ENCODE data around the gene FOXI1. TPM values are rescaled to one million over a fixed set of nuclear protein-coding genes. Genes with fewer than 3 reads are reported as not detected.

Gene FOXI1
- total RNA-seq, 1 experiment from 2014 or later: not detected

GRCh38 chr5:170150713-170151096 lies 45.0 kb downstream of the FOXI1 start:
- H3K79me2 ChIP-seq (ENCODE audit: low read depth): no peaks in the 10 kb centered on the region
- no peaks in the 10 kb centered on the region for H4K20me1 ChIP-seq (ENCODE audit: insufficient read depth)
- no peaks in the 10 kb centered on the region for H3K27me3 ChIP-seq (ENCODE audit: insufficient read depth, low read depth)
- H3K4me1 ChIP-seq (replicated peaks; ENCODE audit: insufficient read depth): peaks cover 49% of the 10 kb centered on the region
- POLR2A ChIA-PET (ENCODE audit: unreplicated experiment): interaction anchor here (0.8 kb wide), 1 partner anchor 22 kb away, joined by 5 read pairs; no protein-coding TSS in a partner anchor
- intact Hi-C loops (cut with micrococcal nuclease; ENCODE audit: unreplicated experiment): loop anchor here (1.0 to 10.0 kb wide), 10 partner anchors 18 to 1836 kb away; no protein-coding TSS in a partner anchor
- no peak for DNase-seq
- H3K9me2 ChIP-seq (ENCODE audit: insufficient read depth): no peaks in the 10 kb centered on the region
- H3K4me2 ChIP-seq: peak overlapping the region; percentile 52
- H3F3A ChIP-seq (ENCODE audit: insufficient read depth, low read depth): peaks cover 42% of the 10 kb centered on the region
- H3K36me3 ChIP-seq (ENCODE audit: low read depth): no peaks in the 10 kb centered on the region
- H2AFZ ChIP-seq: no peak overlapping the region
- H3K9me3 ChIP-seq (ENCODE audit: insufficient read depth, low read depth): no peaks in the 10 kb centered on the region
- TF ChIP-seq CTCF (conservative IDR thresholded peaks at IDR 0.05): no peak
- TF ChIP-seq EZH2 (IDR thresholded peaks at IDR 0.05; ENCODE audit: low read depth): no peak
- BruUV-seq (replicated peaks): no TSS peak
- H3K27ac ChIP-seq: peak overlapping the region; percentile 91
- CTCF ChIA-PET: interaction anchor here (1.0 kb wide), 1 partner anchor 61 kb away, joined by 3 read pairs; no protein-coding TSS in a partner anchor
- no peak overlapping the region for H3K4me3 ChIP-seq

GRCh38 chr5:170151097-170151831 lies 45.6 kb downstream of the FOXI1 start:
- POLR2A ChIA-PET (ENCODE audit: unreplicated experiment): interaction anchor here (0.6 to 0.8 kb wide), 3 partner anchors 22 to 455 kb away, joined by 4 to 11 read pairs (median 5); no protein-coding TSS in a partner anchor
- H2AFZ ChIP-seq: no peak overlapping the region
- intact Hi-C loops (cut with micrococcal nuclease; ENCODE audit: unreplicated experiment): loop anchor here (1.0 to 10.0 kb wide), 10 partner anchors 19 to 1836 kb away; no protein-coding TSS in a partner anchor

GRCh38 chr5:170152767-170153166 lies 47.1 kb downstream of the FOXI1 start:
- Histone ChIP-seq H3K9me2 (ENCODE audit: insufficient read depth) (no peaks in the 10 kb centered on the region), H3K27me3 (ENCODE audit: insufficient read depth, low read depth) (no peaks in the 10 kb centered on the region), H3K9me3 (ENCODE audit: insufficient read depth, low read depth) (no peaks in the 10 kb centered on the region), H3F3A (ENCODE audit: insufficient read depth, low read depth) (peaks cover 53% of the 10 kb centered on the region), H3K4me2 (peak overlapping the region; percentile 55), H3K4me3 (no peak overlapping the region), H4K20me1 (ENCODE audit: insufficient read depth) (no peaks in the 10 kb centered on the region), H3K79me2 (ENCODE audit: low read depth) (no peaks in the 10 kb centered on the region), H3K4me1 (replicated peaks; ENCODE audit: insufficient read depth) (peaks cover 62% of the 10 kb centered on the region), H3K36me3 (ENCODE audit: low read depth) (no peaks in the 10 kb centered on the region), H3K27ac (peak overlapping the region; percentile 91), H2AFZ (no peak overlapping the region)
- ChIA-PET POLR2A (ENCODE audit: unreplicated experiment) (no interaction called here), CTCF (no interaction called here)
- TF ChIP-seq CTCF (conservative IDR thresholded peaks at IDR 0.05): no peak
- TF ChIP-seq EZH2 (IDR thresholded peaks at IDR 0.05; ENCODE audit: low read depth): no peak
- intact Hi-C loops (cut with micrococcal nuclease; ENCODE audit: unreplicated experiment): loop anchor here (5.0 to 10.0 kb wide), 2 partner anchors 600 to 1838 kb away; no protein-coding TSS in a partner anchor
- DNase-seq: no peak
- no TSS peak for BruUV-seq (replicated peaks)

More at GRCh38 chr5:170151097-170151831, 45.6 kb downstream of the FOXI1 start:
- CTCF ChIA-PET: interaction anchor here (1.0 to 1.5 kb wide), 2 partner anchors 33 to 60 kb away, joined by 3 to 7 read pairs; no protein-coding TSS in a partner anchor
- TF ChIP-seq CTCF (conservative IDR thresholded peaks at IDR 0.05) (no peak), EZH2 (IDR thresholded peaks at IDR 0.05; ENCODE audit: low read depth) (no peak)
- Histone ChIP-seq H4K20me1 (ENCODE audit: insufficient read depth) (no peaks in the 10 kb centered on the region), H3K4me3 (no peak overlapping the region; the same call in 1 of the 2 replicates), H3K27me3 (ENCODE audit: insufficient read depth, low read depth) (no peaks in the 10 kb centered on the region), H3K4me1 (replicated peaks; ENCODE audit: insufficient read depth) (peaks cover 55% of the 10 kb centered on the region), H3F3A (ENCODE audit: insufficient read depth, low read depth) (peaks cover 47% of the 10 kb centered on the region), H3K79me2 (ENCODE audit: low read depth) (no peaks in the 10 kb centered on the region), H3K36me3 (ENCODE audit: low read depth) (no peaks in the 10 kb centered on the region), H3K27ac (peak overlapping the region; percentile 91), H3K9me2 (ENCODE audit: insufficient read depth) (no peaks in the 10 kb centered on the region), H3K9me3 (ENCODE audit: insufficient read depth, low read depth) (no peaks in the 10 kb centered on the region), H3K4me2 (peak overlapping the region; percentile 55)
- no TSS peak for BruUV-seq (replicated peaks)
- peak; percentile 100 for DNase-seq
